Fibroblast of pulmonary artery (primary cell): ENCODE results near the gene FIBP.

ENCODE experiments used
- DNase-seq: peaks from one replicate; pipeline ENCODE4 v3.0.0-alpha.2; 2010; ENCODE audit warnings: low read depth
- H3K4me3 ChIP-seq: replicated peaks from 2 replicates; pipeline ENCODE4 v1.5.1; 2011; ENCODE audit warnings: low read depth, mild to moderate bottlenecking, control low read depth, low read length, moderate library complexity
- TF ChIP-seq, protein P1 (sequence below): IDR thresholded peaks from 2 replicates; pipeline ENCODE4 v1.5.1; 2011; ENCODE audit warnings: mild to moderate bottlenecking, control low read depth, low read length, inconsistent platforms; ENCODE audit errors: missing control alignments

Gene FIBP

DNA sequence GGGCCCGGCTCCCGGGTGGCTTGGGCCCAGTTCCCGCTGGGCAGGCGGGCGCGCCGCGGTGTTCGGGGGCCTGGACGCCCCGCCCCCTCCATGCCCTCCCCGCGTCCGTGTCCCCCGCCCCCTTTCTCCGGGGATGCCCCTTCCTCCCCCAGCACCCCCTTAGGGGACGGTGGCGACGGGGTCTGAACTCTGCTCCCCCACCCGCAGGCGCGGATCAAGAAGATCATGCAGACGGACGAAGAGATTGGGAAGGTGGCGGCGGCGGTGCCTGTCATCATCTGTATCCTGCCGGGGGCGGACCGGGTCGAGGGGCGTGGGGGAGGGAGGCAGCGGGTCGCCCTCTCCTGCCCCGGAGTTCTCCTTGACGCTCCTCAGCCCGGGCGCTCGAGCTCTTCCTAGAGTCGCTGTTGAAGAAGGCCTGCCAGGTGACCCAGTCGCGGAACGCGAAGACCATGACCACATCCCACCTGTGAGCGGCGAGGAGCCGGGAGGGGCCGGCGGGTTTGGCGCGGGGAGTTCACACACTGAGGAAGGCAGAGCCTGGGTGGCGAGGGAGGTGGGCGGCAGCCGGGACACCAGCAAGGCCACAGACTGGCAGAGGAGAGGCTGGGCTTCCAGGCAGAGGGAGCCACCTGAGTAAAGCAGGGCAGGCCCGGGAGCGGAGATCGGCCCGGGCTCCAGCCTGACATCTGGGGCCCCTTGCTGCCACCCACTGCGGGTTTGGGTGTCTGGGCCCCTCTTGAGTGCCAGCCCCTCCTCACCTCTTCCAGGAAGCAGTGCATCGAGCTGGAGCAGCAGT lies 31.5 kb upstream of the FIBP start:
- no peak for DNase-seq
- H3K4me3 ChIP-seq = peak overlapping the region; percentile 78
- TF ChIP-seq, protein P1, sequence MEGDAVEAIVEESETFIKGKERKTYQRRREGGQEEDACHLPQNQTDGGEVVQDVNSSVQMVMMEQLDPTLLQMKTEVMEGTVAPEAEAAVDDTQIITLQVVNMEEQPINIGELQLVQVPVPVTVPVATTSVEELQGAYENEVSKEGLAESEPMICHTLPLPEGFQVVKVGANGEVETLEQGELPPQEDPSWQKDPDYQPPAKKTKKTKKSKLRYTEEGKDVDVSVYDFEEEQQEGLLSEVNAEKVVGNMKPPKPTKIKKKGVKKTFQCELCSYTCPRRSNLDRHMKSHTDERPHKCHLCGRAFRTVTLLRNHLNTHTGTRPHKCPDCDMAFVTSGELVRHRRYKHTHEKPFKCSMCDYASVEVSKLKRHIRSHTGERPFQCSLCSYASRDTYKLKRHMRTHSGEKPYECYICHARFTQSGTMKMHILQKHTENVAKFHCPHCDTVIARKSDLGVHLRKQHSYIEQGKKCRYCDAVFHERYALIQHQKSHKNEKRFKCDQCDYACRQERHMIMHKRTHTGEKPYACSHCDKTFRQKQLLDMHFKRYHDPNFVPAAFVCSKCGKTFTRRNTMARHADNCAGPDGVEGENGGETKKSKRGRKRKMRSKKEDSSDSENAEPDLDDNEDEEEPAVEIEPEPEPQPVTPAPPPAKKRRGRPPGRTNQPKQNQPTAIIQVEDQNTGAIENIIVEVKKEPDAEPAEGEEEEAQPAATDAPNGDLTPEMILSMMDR = no peak

DNA sequence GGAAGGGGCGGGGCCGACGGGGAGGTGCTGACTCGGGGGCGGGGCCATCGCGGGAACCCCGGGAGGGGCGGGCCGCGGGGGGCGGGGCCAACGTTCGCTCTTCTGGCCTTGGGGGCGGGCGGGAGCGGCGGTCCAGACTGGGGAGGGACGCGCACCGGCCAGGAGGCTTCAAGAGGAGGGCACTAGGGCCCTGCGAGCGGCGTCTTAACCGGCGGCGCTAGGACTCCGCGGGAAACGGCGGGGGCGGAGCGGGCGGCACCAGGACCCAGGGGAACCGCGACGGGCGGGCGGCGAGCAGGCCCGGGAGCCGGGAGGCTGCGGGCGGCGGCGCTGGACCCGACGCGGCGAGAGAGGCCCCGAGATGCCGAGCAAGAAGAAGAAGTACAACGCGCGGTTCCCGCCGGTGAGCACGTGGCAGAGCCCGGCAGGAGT lies 30.9 kb upstream of the FIBP start, which contains the start of gene DRAP1:
Gene DRAP1, plus strand, starts transcription at position 286 of the 432 bp plus-strand sequence. Its CDS starts 76 bp downstream, at position 362.
- peak within 1 kb of the TSS; percentile 95 for H3K4me3 ChIP-seq
- TF ChIP-seq, protein P1 = no peak
- peak; percentile 99 for DNase-seq

DNA sequence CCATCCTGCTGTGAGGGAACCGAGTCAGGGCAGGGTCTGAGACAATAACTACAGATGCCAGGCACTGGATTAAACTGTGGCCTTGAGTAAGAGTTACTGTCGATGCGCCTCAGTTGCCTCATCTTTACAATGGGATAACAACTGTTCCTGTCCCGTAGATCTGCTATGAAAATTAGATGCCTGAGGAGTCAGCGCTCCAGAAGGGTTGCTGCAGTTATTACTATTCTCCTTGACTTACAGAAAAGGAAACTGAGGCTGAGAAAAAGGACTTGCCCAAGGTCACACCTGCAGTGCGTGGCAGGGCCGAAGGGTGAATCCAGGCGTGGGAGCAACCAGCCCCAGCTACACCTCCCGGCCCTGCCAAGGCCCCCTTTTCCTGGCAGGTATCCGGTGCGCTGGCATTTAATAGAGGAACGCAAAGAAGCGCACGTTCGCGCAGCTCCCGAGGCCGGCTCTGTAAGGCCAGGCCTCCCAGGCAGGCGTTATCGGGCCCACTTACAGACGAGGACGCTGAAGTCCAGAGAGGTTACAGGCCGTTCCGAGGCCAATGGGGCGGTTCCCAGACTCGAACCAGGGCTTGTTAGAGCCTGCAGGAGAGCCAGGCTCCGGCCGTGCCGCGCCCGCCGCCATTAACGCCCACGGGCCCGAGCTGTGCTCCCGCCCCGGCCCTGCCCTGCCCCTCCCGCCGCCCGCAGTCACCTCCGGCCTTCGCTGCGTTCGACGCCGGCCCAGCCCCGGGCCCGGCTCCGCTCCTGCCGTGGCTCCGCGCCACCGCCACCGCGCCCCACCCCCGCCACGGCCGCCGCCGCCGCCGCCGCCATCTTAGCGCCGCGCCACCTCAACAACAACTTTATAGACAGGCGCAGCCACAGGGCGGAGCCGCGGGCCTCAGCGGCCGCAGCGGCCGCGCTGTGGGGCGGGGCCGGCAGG lies 30.2 kb upstream of the FIBP start, which contains the start of gene C11orf68:
Gene C11orf68, minus strand, starts transcription at position 852 of the 930 bp plus-strand sequence. Its CDS starts 31 bp downstream, at position 821.
- H3K4me3 ChIP-seq = peak within 1 kb of the TSS; percentile 95
- TF ChIP-seq, protein P1 = no peak
- peak; percentile 36 for DNase-seq

DNA sequence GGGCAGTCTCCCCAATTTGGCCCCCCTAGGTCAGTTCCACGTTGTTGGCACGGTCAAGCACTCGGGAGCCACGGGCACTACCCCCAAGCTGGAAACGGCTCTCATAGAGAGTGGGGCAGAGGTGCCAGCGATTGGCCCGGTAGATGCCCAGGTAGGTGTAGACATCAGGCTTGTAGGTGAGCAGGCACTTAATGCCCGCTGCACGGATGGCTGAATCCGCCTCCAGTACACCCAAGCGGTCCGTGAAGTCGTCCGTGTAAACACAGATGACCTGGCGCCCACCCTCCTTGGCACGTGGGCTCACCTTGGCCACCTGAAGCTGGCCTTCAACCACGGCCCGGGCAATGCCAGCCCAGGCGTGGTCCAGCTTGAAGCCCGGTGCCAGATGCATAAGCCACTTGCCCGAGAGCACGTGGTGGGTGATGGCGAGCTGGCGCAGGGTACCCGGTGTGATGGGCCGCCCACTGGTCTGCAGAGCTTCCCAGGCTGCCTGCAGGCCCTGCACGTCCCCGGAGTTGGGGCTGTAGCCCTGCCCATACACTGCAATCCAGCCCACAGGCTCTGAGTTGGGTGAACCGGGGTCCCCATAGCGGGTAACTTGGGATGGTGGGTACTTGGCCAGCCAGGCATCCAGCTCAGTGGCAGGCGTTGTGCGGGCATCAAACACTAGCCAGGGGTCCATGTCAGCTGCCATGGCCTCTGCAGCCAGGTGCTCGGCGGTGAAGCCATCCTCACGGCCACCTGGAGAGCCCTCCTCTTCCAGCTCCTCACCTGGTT lies 29.4 kb upstream of the FIBP start:
- TF ChIP-seq, protein P1 = no peak
- peak overlapping the region; percentile 95 for H3K4me3 ChIP-seq
- DNase-seq = no peak

DNA sequence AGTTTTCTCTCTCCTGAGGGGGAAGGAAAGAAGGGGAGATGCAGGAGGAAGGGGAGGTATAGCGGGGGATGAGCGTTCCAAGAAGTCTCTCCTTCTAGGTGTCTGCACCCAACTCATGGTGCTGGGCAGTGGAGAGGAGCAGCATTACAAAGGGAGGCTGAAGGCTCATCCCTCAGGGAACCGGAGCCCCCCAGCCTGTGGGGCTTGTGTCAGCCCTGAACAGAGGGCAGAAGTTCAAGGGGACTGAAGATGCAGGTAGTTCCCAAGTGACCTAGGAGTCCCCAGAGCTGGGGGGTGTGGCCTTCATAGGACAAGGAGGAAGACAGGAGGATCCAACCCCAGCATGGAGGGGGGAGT lies 28.8 kb upstream of the FIBP start:
- DNase-seq = no peak
- TF ChIP-seq, protein P1 = no peak

DNA sequence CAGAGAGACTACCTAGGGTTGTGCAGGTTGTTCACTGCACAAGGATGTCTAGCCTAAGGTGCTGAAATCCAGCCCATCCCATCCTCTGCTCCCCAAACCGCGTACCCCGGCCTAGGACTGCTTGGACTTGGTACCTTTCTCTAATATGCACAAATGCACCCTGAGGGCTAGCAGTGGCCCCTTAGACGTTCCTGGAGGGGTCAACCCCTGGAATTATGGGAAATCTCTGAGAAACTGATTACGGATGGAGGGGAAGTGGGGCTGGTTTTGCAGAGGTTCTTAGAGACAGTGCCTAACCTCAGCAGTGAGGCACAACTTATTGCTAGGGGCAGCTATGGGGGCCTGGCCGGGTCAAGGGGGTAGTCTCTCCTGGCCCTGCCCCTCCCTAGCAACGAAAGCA lies 28.1 kb upstream of the FIBP start:
- TF ChIP-seq, protein P1 = no peak
- no peak for DNase-seq
- H3K4me3 ChIP-seq = no peak overlapping the region

More for the DNA sequence above, 28.8 kb upstream of the FIBP start:
- H3K4me3 ChIP-seq = peak overlapping the region; percentile 95
